Kidney tubule cell (primary cell): ENCODE results near the gene OSBPL5.
A peak's percentile ranks its signal among the peaks of the same experiment; 100 is the strongest.
"Not testable (repeated sequence)": the region's sequence is repeated elsewhere in the genome, so short reads cannot be mapped to it uniquely, and the experiment has no call there.

ENCODE experiments used
- DNase-seq: peaks from one replicate; pipeline ENCODE4 v3.0.0-alpha.2; 2018; ENCODE audit warnings: low spot score

The OSBPL5 gene

DNA sequence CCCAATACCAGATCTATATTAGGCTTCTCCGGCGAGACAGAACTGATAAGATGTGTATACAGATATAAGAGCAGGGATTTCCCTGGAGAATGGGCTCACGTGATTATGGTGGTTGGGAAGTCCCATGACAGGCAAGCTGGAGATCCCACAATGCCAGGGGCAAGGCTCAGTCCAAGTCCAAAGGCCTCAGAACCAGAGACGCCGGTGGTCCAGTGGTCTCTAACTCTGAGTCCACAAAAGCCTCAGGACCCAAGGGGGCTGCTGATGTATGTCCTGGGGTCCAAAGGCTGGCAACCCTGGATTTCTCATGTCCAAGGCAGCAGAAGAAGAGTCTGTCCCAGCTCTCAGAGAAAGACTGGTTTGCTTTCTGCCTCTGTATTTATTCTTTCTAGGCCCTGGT is 15.8 kb upstream of the OSBPL5 start:
- no peak for DNase-seq

DNA sequence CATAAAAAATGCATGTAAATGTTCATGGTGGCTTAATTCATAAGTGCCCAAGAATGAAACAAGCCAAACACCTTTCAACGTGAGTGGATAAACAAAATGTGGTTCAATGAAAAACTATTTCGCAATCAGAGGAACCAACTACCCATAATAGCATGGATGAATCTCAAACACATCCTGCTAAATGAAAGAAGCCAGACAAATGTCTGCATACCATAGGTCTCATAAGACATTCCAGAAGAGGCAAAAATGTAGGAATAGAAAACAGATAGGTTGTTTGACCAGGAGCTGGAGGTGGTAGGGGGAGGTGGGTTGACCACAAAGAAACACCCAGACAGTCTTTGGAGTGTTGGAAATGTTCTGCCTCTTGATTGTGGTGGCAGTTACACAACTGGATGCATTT is 13.2 kb upstream of the OSBPL5 start:
- peak; percentile 12 for DNase-seq

DNA sequence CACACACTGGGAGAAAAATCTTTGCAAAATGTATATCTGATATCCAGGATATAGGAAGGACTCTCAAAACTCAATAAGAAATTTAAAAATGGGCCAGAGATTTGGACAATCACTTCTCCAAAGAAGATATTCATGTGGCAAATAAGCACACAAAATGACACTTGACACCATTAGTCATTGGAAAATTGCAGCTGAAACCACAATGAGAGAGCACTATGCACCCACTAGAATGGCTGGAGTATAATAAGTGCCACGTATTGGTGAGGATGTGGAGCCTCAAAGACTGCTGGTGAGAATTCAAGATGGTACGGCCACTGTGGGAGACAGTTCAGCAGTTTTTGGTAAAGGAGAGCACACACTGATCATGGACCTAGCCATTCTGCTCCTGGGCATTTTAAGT is 12.8 kb upstream of the OSBPL5 start:
- DNase-seq = no peak

DNA sequence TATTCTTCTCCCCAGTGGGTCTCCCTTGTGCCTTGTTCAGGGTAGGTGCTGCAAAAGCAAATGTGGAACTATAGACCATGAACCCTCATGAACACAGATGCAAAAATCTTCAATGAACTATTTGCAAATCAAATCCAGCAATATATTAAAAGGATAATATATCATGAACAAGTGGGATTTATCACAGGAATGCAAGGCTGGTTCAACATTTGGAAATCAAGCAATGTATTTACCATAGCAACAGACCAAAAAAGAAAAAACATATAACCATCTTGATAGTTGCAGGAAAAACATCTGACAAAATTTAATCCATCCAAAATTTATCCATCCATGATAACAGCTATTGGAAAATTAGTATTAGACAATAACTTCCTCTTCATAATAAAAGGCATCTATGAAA is 11.4 kb upstream of the OSBPL5 start:
- no peak for DNase-seq

DNA sequence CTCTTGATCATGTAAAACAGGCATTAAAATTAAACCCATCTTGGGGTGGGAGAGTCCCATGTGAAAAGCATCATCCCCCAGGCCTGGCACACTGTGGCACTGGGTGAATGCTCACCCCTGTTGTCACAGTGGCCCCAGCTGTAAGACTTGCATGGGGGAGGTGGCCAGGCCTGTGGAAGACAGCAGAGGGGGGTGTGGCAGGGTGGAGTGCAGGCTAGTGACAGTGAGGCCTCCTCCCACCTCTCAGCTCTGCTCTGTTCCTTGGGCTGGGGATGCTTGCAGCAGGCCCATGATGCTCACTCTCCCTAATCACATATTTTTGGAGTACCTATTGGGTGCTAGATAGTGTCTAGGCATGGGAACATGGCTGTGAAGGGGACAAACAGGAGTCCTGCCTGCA is 10.1 kb upstream of the OSBPL5 start:
- DNase-seq = no peak

DNA sequence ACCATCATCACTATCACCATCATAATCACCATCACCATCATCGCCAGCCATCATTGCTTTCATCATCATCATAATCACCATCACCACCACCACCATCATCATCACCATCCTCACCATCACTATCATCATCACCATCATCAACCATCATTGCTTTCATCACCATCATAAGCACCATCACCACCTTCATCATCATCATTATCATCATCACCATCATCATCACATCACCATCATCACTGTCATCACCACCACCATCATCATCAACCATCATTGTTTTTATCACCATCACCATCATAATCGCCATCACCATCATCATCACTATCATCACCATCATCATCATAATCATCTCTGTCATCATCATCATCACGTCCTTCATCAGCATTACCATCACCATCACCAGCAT is 9.3 kb upstream of the OSBPL5 start:
- DNase-seq = no peak

DNA sequence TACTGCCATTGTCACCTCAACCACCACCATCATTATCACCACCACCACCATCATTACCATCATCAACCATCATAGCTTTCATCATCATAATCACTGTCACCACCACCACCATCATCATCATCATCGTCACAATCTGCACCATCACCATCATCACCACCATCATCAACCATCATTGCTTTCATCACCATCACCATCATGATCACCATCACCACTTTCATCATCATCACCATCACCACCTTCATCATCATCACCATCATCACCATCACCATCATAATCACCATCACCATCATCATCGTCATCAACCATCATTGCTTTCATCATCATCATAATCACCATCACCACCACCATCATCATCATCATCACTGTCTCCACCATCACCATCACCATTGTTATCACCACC is 8.7 kb upstream of the OSBPL5 start:
- DNase-seq = no peak

DNA sequence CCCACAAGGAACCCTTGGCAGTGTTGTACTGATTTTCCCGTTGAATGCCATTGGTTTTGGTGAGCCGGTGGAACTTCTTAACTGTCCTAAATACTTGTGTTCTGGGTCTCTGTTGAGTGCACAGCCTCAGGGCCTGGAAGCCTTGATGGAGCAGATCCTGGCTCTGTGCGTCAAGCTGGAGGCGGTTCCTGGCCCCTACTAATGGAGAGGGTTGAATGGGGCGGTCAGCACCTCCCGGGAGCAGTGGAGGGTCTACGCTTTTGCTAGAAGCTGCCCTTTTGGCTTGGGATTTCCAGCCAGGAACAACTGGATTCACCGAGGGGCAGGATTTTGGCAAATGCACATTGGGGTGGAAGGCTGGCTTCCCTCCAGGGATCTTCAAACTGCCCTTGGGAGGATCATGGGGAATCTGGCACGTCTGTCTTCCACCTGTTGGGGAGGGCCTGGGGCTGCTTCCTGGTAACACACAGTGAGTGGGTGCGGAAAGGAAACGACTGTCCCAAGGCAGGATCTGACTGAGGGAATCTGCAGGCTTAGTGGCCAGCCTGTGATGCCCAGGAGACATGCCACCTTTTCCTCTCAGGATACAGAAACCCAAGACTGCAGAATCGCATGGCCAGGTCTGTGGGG is 6.9 kb upstream of the OSBPL5 start:
- DNase-seq = no peak

DNA sequence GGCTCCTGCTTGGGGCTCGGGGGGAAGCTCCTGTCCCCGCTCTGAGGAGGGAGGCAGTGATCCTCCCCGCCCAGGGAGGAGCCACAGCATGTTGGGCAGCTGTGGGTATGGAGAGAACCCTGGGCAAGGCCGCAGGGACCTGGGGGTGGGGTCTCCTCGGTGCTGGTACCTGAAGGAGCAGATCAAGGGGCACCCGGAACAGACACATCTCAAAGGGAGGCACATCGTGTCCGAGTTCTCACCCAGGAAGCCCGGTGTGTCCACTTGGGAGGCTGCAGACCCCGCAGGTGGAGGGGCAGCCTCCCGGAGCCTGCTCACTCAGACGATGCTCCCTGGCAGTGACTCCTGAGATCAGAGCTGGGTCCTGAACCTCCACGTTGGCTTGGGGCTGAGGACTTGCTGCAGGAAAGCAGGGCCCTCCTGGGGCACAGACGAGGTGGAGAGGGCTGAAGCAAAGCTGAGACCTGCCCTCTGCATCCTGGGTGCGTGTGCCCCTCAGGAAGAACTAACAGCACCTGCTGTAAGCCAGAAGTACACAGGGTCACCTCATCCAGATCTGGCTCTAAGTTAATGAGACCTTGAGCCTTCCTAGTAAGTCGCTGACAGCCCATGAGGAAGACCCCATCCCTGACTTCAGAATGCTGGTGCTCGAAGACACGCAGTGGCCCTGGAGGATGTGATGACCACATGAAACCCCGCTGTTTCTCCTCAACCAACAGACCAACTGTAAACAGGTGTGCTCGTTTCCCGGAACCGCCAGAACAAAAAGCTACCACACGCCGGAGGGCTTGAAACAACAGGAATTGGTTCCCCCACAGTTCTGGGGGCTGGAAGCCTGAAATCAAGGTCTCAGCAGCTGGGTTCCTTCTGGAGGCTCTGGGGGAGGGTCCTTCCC is 5.9 kb upstream of the OSBPL5 start:
- no peak for DNase-seq

DNA sequence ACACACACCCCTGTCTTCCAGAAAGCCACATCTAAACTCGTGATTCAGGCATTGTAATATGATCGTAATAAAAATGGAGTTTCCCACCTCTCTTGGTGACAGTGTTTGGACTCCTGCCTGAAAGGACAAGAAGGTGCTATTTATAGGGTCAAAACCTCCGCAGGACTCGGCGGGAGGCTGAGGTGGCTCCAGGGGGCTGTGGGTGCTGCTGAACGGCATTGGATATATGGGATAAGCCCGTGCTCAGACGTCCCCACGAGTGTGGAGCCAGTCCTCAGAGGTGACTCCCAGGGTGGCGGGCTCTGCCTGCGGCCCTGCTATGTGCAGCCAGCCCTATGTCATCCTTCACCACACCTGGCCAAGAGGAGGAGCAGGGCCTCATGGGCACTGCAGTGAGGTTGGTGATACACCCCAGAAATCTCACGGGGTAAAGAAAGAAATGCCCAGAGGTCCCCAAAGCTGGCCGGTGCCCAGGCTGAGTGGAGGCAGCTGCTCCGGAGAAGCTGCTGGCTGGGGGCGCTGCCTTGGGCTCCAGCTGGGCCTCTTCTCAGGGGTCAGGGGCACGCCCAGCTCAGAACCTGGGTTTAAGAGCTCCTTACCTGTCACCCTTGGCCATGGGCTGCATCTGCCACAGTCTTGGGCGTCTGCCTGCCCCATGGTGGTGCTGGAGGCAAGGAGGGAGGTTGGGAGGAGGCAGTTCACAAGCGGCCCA is 5.1 kb upstream of the OSBPL5 start:
- DNase-seq = peak; percentile 6

DNA sequence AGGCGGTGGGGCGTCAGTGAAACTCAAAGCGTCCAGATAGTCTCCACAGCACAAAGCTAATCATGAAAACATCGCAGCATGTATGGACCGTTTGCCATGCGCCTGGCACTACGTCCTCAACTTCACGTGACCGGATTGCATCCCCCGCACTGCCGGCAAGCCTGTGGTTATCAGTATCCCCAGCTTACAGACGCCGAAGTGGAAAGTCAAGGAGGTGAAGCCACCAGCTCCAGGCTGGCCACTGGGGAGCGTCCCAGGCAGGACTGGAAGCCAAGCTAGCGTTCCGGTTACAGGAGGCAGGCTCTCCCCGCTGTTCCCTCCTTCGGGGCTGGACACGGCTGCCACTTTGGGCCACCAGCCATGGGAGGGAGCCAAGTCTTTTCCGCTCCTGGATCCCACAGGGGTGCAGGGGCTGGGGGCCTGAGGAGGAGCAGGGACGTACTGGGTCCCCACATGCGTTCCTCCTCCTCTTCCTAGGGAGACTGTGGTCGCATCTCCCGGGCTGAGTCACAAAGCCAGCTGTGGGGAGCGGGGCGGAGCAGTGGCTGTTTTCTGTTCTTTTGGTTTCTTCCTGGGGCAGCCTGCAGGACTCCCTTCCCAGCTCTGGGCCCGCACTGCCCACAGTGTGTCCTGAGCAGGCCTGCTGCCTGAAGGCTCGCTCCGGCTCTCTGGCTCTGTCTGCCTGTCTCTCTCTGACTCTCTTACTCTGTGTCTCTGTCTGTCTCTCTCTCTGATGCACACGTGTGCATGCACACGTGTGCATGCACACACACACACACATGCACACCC is 4.3 kb upstream of the OSBPL5 start:
- DNase-seq = peak; percentile 30

DNA sequence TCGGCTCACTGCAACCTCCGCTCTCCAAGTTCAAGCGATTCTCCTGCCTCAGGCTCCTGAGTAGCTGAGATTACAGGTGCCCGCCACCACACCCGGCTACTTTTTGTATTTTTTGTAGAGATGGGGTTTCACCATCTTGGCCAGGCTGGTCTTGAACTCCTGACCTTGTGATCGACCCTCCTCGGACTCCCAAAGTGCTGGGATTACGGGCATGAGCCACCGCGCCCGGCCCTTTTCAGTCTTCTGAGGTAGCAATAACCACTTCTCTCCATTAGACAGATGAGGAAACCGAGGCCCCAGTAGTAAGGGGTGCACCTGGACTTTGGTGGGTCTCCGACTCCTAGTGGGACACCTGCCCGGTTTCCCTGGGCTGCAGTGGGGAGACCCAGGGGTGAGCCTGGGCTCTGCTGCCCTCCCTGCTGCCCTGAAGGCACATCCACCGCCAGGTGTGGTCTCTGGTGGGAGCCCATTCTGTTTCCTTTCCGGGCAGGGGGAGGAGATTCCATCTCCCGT is 3.7 kb upstream of the OSBPL5 start:
- not testable (repeated sequence) for DNase-seq

DNA sequence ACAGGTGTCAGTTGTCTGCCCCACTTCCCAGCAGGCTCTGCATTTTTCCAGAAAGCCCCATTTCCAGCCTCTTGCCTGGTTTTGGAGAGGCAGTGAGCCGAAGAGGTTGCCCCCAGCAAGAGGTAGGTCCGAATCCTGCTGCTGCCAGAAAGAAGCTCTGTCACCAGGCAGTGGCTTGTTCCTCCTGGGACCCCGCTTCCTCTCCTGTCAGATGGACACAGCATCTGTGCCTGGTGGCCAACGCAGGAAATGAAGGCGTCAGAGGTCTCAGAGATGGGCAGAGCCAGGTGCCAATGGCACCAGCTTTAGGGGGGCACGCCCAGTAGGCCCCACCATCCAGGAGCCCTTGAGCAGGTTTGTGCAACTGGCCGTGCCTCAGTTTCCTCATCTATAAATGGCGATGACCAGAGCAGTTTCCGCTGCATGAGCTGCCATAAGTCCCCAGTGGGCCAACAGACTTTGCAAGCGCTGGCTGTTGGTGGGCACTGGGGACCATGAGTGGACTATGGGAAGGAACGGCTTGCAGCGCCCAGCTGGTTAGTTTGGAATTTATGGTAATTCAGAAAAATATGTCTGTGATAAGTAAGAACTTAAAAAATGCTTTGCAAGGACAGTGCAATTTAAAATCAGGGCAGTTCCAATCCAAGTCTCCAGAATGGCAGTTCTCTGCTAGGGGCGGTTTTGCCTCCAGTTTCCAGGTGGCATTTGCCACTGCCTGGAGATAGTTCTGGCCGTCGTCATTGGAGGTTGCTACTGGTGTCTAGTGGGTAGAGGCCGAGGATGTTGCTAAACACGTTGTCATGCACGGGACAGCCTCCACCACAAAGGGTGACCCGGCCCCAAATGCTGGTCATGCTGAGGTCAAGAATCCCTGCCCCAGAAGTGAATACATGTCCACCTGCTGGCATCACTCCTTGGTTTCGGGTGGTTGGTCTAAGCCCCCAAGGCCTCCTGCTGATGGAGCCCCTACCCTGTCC is 2.3 kb upstream of the OSBPL5 start:
- no peak for DNase-seq

DNA sequence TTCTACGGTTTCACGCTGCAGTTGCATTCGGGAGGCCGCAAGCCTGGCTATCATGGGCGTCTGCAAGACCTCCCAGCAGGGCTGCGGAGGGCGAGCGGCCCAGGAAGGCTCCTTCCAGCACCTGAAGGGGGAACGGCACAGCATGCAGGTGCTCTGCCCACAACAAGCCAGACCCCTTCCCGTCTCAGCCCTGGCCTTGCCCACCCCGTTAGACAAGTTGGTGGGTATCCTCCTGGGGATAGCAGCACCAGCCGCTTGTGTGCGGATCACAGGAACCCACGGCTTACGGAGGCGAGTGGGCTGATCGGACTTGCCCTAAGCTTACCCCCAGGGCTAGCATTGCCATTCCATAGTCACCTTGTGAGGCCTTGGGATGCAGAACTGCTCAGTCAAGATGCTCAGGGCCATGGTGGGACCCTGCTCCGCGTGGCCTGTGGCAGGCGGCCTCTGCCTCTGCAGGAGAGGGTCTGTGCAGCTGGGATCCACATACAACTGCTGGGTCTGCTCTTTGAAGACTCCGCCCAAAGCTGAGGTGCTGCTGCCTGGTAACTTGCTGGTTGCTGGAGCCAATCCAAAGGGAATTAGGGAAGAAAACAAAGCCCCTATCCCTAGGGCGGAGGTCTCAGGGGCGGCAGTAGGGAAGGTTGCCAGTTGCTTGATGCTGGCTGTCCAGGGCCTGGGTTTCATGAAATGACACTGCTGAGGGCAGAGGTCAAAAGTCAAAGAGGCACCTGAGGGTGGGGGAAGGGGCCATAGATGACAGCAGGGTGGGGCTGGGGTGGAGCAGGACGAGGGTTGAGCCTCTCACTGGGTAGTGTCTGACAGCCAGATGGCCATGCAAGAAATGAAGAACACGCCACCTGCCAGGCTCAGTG is 1.4 kb upstream of the OSBPL5 start:
- no peak for DNase-seq

DNA sequence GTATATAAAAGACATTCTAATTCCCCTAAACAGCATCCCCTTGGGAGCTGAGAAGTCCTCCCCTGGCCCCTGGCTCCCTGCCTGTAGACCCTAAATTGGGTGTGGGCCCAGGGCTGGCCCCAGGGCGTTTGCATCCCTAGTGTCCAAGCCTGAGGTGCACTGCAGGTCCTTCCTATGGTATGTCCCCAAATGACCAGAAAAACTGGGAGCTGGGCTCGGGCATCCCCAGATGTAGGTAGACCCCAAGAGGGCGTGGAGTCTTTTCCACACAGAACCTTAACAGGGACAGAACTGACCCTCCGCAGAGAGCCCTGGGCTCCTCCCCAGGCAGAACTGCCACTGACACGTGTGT is 782 bp upstream of the OSBPL5 start:
- no peak for DNase-seq

DNA sequence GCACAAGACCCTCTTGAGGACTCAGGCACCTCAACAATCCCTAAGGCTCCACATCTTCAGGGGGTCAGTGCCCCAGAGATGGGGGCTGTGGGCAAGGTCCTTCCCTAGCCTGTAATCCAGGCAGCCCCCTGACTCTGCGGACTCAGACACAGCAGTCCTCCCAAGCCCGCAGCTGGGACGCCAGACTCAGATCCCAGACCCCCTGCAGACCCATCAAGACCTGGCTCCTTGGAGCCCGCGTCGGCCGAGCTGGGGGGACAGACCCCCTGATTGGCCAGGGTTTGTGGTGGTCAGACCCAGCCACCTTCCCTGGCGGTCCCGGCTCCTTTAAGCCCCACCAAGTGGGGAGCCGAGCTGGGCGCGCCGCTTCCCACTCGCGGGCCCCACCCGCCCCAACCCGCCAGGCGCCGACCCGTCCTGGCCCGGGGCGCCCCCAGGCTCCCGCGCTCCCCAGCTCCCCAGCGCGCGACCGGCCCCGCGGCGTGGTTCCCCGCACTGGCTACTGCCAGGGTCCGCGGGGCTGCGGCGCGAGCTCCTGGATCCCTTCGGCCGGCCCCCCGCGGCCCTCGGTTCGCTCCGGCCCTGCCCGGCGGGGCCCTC is 458 bp downstream of the OSBPL5 start:
- DNase-seq = no peak

DNA sequence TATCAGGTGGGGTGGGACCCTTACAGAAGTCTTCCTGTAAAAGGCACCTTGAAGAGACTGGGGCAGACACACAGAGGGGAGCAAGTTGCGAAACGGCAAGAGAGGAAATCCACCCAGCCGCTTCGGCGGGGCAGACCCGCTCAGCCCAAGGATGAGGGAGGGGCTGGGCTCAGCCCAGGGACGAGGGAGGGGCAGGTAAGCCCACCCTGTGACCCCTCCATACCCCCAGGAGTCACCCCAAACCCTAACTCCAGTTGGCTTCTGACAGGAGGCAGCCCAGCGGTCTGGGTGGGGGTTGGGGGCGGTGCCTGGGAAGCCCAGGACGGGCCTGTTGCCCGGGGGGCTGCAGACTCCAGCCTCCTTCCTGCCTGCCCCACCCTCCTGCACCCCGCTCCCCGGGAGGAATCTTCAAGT is 965 bp downstream of the OSBPL5 start:
- no peak for DNase-seq

DNA sequence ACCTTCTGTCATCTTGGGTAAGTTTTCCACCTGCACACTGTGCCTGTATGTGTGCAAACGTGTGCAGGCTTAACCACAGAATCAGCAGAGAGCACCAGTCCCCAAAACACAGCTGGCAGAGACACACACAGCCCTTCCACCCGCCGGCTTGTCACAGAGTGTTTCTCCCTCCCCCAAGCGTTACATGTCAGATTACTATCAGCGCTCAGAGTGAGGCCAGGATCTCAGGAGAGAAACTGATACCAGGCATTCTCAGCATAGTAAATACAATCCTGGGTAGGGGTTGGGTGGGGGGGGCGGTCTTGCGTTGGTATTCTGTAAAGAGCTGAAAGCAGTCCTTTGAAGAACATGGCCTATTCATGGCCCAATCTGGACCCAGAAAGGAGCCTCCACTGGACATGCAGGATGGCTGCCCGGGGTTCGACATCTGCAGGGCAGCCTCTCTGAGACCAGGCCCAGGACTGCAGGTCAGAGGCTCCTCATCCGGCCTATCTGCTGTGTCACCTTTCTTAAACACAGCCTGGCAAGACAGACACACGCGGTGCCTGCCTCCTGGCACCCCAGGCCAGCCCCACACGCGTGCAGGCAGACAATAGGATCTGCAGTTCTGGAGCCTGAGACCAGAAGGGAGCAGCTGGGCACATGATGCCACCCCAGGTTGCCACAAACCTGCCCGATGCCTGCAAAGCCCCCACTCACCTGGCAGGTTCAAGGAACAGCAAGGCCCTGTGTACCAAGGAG is 1.7 kb downstream of the OSBPL5 start:
- DNase-seq = no peak
